Stomach smooth muscle (tissue), 2 donors: Measurements from ENCODE around the gene LRRC47.

Experiments
- H3K27ac ChIP-seq: one replicate; pipeline ENCODE4 v1.7.0; 2013; ENCODE audit warnings: mild to moderate bottlenecking, low read length, inconsistent platforms
- H3K27me3 ChIP-seq, 2 donors: one replicate each; pipeline ENCODE4 v1.7.0; 2013; ENCODE audit warnings: low read length in 2 of 2; ENCODE audit not compliant: insufficient read depth in 2 of 2, control insufficient read depth in 1 of 2
- H3K36me3 ChIP-seq, 2 donors: one replicate each; pipeline ENCODE4 v1.7.0; 2013; ENCODE audit warnings: low read length in 2 of 2; ENCODE audit not compliant: control insufficient read depth in 2 of 2, insufficient read depth in 2 of 2
- H3K4me1 ChIP-seq: one replicate; pipeline ENCODE4 v1.7.0; 2013; ENCODE audit warnings: low read length; ENCODE audit not compliant: control insufficient read depth, insufficient read depth
- H3K4me3 ChIP-seq, 2 donors: one replicate each; pipeline ENCODE4 v1.7.0; 2013; ENCODE audit warnings: low read length in 2 of 2
- H3K9ac ChIP-seq, 2 donors: one replicate each; pipeline ENCODE4 v1.7.0; 2013; ENCODE audit warnings: low read length in 2 of 2, mild to moderate bottlenecking in 1 of 2
- H3K9me3 ChIP-seq, 2 donors: one replicate each; pipeline ENCODE4 v1.7.0; 2013; ENCODE audit warnings: low read length in 2 of 2; ENCODE audit not compliant: control insufficient read depth in 2 of 2
- donor health status: healthy.
- donor health status: Pancreatic carcinoma.

Gene LRRC47

GRCh38 chr1:3825356-3825755, 29.1 kb upstream of the LRRC47 start:
- no peak overlapping the region for H3K4me3 ChIP-seq
- H3K27ac ChIP-seq: no peak overlapping the region
- H3K27me3 ChIP-seq: no peaks in the 10 kb centered on the region
- no peaks in the 10 kb centered on the region for H3K4me1 ChIP-seq
- peaks cover 55 to 73% of the 10 kb centered on the region in 2 donors for H3K36me3 ChIP-seq
- no peak overlapping the region for H3K9ac ChIP-seq
- no peaks in the 10 kb centered on the region for H3K9me3 ChIP-seq

- no peak overlapping the region for H3K27ac ChIP-seq
- H3K4me1 ChIP-seq: no peaks in the 10 kb centered on the region
- H3K4me3 ChIP-seq: no peak overlapping the region
- no peaks in the 10 kb centered on the region for H3K27me3 ChIP-seq
- H3K9ac ChIP-seq: no peak overlapping the region
- no peaks in the 10 kb centered on the region for H3K9me3 ChIP-seq
- H3K36me3 ChIP-seq: peaks cover 54 to 72% of the 10 kb centered on the region in 2 donors
These were observed 28.4 kb upstream of the LRRC47 start for GRCh38 chr1:3824650-3825049.

GRCh38 chr1:3822421-3822820, 26.1 kb upstream of the LRRC47 start:
- H3K27me3 ChIP-seq: no peaks in the 10 kb centered on the region
- H3K9me3 ChIP-seq: no peaks in the 10 kb centered on the region
- H3K27ac ChIP-seq: no peak overlapping the region
- peaks cover 44 to 58% of the 10 kb centered on the region in 2 donors for H3K36me3 ChIP-seq
- no peak overlapping the region for H3K9ac ChIP-seq
- H3K4me3 ChIP-seq: no peak overlapping the region
- H3K4me1 ChIP-seq: no peaks in the 10 kb centered on the region

- Histone ChIP-seq H3K4me3 (no peak overlapping the region), H3K27ac (no peak overlapping the region), H3K9ac (no peak overlapping the region), H3K36me3 (peaks cover 44 to 57% of the 10 kb centered on the region in 2 donors), H3K9me3 (no peaks in the 10 kb centered on the region), H3K4me1 (no peaks in the 10 kb centered on the region), H3K27me3 (no peaks in the 10 kb centered on the region)
These were observed 25.6 kb upstream of the LRRC47 start for GRCh38 chr1:3821908-3822307.

GRCh38 chr1:3821447-3821846, 25.1 kb upstream of the LRRC47 start:
- H3K9ac ChIP-seq: no peak overlapping the region
- no peaks in the 10 kb centered on the region for H3K4me1 ChIP-seq
- H3K4me3 ChIP-seq: no peak overlapping the region
- H3K27ac ChIP-seq: no peak overlapping the region
- peaks cover 42 to 56% of the 10 kb centered on the region in 2 donors for H3K36me3 ChIP-seq
- no peaks in the 10 kb centered on the region for H3K27me3 ChIP-seq
- H3K9me3 ChIP-seq: no peaks in the 10 kb centered on the region

- Histone ChIP-seq H3K27ac (no peak overlapping the region), H3K4me1 (no peaks in the 10 kb centered on the region), H3K36me3 (peaks cover 41 to 57% of the 10 kb centered on the region in 2 donors), H3K27me3 (no peaks in the 10 kb centered on the region), H3K4me3 (no peak overlapping the region), H3K9me3 (no peaks in the 10 kb centered on the region), H3K9ac (no peak overlapping the region)
These were observed 24.7 kb upstream of the LRRC47 start for GRCh38 chr1:3821004-3821403.

GRCh38 chr1:3820316-3820715, 24.0 kb upstream of the LRRC47 start:
- Histone ChIP-seq H3K4me1 (no peaks in the 10 kb centered on the region), H3K27ac (no peak overlapping the region), H3K36me3 (peaks cover 37 to 56% of the 10 kb centered on the region in 2 donors), H3K27me3 (no peaks in the 10 kb centered on the region), H3K9ac (no peak overlapping the region), H3K9me3 (no peaks in the 10 kb centered on the region), H3K4me3 (no peak overlapping the region)

- no peaks in the 10 kb centered on the region for H3K4me1 ChIP-seq
These were observed 23.5 kb upstream of the LRRC47 start for GRCh38 chr1:3819771-3820200.

GRCh38 chr1:3817821-3818597, 21.7 kb upstream of the LRRC47 start:
- Histone ChIP-seq H3K27me3 (no peaks in the 10 kb centered on the region), H3K4me1 (no peaks in the 10 kb centered on the region), H3K9me3 (no peaks in the 10 kb centered on the region), H3K27ac (no peak overlapping the region), H3K36me3 (peaks cover 45 to 57% of the 10 kb centered on the region in 2 donors), H3K9ac (no peak overlapping the region), H3K4me3 (no peak overlapping the region)

More at GRCh38 chr1:3819771-3820200, 23.5 kb upstream of the LRRC47 start:
- H3K36me3 ChIP-seq: peaks cover 39 to 59% of the 10 kb centered on the region in 2 donors
- no peak overlapping the region for H3K9ac ChIP-seq
- no peaks in the 10 kb centered on the region for H3K27me3 ChIP-seq
- no peak overlapping the region for H3K27ac ChIP-seq
- H3K4me3 ChIP-seq: no peak overlapping the region
- no peaks in the 10 kb centered on the region for H3K9me3 ChIP-seq

- Histone ChIP-seq H3K4me3 (no peak overlapping the region), H3K36me3 (peaks cover 37 to 50% of the 10 kb centered on the region in 2 donors), H3K27me3 (no peaks in the 10 kb centered on the region)
These were observed 20.9 kb upstream of the LRRC47 start for GRCh38 chr1:3817138-3817740.

More at GRCh38 chr1:3817138-3817740, 20.9 kb upstream of the LRRC47 start:
- Histone ChIP-seq H3K9me3 (no peaks in the 10 kb centered on the region), H3K4me1 (no peaks in the 10 kb centered on the region), H3K9ac (no peak overlapping the region), H3K27ac (no peak overlapping the region)
